Measurements from ENCODE around the gene HHATL. TPM values are rescaled to one million over a fixed set of nuclear protein-coding genes. Genes with fewer than 3 reads are reported as not detected.

HHATL gene
- total and polyA plus RNA-seq, 4 donors: 0.17 TPM; not detected in 3

- no peak for TF ChIP-seq MAX (IDR thresholded peaks at IDR 0.05)
- no peak for TF ChIP-seq HNF4A (conservative IDR thresholded peaks at IDR 0.05)
- TF ChIP-seq, protein P1, sequence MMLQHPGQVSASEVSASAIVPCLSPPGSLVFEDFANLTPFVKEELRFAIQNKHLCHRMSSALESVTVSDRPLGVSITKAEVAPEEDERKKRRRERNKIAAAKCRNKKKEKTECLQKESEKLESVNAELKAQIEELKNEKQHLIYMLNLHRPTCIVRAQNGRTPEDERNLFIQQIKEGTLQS (IDR thresholded peaks at IDR 0.05): no peak
- TF ChIP-seq RXRA (IDR thresholded peaks at IDR 0.05): no peak
- no peak for TF ChIP-seq FOXA2 (IDR thresholded peaks at IDR 0.05)
- no peak for TF ChIP-seq NR2F2 (IDR thresholded peaks at IDR 0.05)
- TF ChIP-seq RAD21 (IDR thresholded peaks at IDR 0.05): no peak
- no peak for TF ChIP-seq TAF1 (conservative IDR thresholded peaks at IDR 0.05)
- TF ChIP-seq FOXA1 (IDR thresholded peaks at IDR 0.05): no peak
- TF ChIP-seq, protein P2, sequence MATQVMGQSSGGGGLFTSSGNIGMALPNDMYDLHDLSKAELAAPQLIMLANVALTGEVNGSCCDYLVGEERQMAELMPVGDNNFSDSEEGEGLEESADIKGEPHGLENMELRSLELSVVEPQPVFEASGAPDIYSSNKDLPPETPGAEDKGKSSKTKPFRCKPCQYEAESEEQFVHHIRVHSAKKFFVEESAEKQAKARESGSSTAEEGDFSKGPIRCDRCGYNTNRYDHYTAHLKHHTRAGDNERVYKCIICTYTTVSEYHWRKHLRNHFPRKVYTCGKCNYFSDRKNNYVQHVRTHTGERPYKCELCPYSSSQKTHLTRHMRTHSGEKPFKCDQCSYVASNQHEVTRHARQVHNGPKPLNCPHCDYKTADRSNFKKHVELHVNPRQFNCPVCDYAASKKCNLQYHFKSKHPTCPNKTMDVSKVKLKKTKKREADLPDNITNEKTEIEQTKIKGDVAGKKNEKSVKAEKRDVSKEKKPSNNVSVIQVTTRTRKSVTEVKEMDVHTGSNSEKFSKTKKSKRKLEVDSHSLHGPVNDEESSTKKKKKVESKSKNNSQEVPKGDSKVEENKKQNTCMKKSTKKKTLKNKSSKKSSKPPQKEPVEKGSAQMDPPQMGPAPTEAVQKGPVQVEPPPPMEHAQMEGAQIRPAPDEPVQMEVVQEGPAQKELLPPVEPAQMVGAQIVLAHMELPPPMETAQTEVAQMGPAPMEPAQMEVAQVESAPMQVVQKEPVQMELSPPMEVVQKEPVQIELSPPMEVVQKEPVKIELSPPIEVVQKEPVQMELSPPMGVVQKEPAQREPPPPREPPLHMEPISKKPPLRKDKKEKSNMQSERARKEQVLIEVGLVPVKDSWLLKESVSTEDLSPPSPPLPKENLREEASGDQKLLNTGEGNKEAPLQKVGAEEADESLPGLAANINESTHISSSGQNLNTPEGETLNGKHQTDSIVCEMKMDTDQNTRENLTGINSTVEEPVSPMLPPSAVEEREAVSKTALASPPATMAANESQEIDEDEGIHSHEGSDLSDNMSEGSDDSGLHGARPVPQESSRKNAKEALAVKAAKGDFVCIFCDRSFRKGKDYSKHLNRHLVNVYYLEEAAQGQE (IDR thresholded peaks at IDR 0.05): no peak
- TF ChIP-seq, protein P3, sequence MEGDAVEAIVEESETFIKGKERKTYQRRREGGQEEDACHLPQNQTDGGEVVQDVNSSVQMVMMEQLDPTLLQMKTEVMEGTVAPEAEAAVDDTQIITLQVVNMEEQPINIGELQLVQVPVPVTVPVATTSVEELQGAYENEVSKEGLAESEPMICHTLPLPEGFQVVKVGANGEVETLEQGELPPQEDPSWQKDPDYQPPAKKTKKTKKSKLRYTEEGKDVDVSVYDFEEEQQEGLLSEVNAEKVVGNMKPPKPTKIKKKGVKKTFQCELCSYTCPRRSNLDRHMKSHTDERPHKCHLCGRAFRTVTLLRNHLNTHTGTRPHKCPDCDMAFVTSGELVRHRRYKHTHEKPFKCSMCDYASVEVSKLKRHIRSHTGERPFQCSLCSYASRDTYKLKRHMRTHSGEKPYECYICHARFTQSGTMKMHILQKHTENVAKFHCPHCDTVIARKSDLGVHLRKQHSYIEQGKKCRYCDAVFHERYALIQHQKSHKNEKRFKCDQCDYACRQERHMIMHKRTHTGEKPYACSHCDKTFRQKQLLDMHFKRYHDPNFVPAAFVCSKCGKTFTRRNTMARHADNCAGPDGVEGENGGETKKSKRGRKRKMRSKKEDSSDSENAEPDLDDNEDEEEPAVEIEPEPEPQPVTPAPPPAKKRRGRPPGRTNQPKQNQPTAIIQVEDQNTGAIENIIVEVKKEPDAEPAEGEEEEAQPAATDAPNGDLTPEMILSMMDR (IDR thresholded peaks at IDR 0.05; ENCODE audit: low read depth, low read length, missing input control): no peak
- TF ChIP-seq SP1 (IDR thresholded peaks at IDR 0.05): no peak
- TF ChIP-seq, protein P4, sequence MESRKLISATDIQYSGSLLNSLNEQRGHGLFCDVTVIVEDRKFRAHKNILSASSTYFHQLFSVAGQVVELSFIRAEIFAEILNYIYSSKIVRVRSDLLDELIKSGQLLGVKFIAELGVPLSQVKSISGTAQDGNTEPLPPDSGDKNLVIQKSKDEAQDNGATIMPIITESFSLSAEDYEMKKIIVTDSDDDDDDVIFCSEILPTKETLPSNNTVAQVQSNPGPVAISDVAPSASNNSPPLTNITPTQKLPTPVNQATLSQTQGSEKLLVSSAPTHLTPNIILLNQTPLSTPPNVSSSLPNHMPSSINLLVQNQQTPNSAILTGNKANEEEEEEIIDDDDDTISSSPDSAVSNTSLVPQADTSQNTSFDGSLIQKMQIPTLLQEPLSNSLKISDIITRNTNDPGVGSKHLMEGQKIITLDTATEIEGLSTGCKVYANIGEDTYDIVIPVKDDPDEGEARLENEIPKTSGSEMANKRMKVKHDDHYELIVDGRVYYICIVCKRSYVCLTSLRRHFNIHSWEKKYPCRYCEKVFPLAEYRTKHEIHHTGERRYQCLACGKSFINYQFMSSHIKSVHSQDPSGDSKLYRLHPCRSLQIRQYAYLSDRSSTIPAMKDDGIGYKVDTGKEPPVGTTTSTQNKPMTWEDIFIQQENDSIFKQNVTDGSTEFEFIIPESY (IDR thresholded peaks at IDR 0.05): no peak
- no peak for TF ChIP-seq JUND (IDR thresholded peaks at IDR 0.05)
- TF ChIP-seq YY1 (IDR thresholded peaks at IDR 0.05): no peak
- TF ChIP-seq HNF4G (IDR thresholded peaks at IDR 0.05): no peak
- TF ChIP-seq GABPA (IDR thresholded peaks at IDR 0.05 in 1 of 2, conservative IDR thresholded peaks at IDR 0.05 in 1 of 2): no peak
- TF ChIP-seq EGR1 (IDR thresholded peaks at IDR 0.05; ENCODE audit: low read depth in 2 of 2): no peak
- WGBS: 92% methylated on average over 3 of the region's 3 CpGs
- no peak for DNase-seq (ENCODE audit: low spot score)
- H3K27ac ChIP-seq (ENCODE audit: low read depth in 1 of 2, low read length in 2 of 2): no peak overlapping the region
- H3K9me3 ChIP-seq (ENCODE audit: control insufficient read depth in 4 of 4, low read length in 3 of 4): no peaks in the 10 kb centered on the region
- H3K9ac ChIP-seq (ENCODE audit: low read depth in 1 of 2, low read length in 2 of 2): no peak overlapping the region
- peaks cover 0 to 10% (median 6%) of the 10 kb centered on the region in 4 donors for H3K4me1 ChIP-seq (ENCODE audit: control insufficient read depth in 4 of 4, insufficient read depth in 4 of 4, low read length in 3 of 4)
- no peaks in the 10 kb centered on the region for H3K36me3 ChIP-seq (ENCODE audit: control insufficient read depth in 4 of 4, insufficient read depth in 3 of 4, low read depth in 1 of 4, low read length in 3 of 4)
- no peaks in the 10 kb centered on the region for H3K27me3 ChIP-seq (ENCODE audit: control insufficient read depth in 4 of 4, insufficient read depth in 4 of 4, low read length in 3 of 4)
- no peak overlapping the region for H3K4me3 ChIP-seq (ENCODE audit: low read depth in 1 of 3, low read length in 3 of 3)
Observed at GRCh38 chr3:42745291-42745745, 42.7 kb upstream of the HHATL start.

Measured in liver (tissue), 9 donors.